ENCODE measurements around the gene C9orf57. TPM values are rescaled to one million over a fixed set of nuclear protein-coding genes. Genes with fewer than 3 reads are reported as not detected.

C9orf57 gene
- total RNA-seq, 6 experiments from 2014 or later = not detected

DNA sequence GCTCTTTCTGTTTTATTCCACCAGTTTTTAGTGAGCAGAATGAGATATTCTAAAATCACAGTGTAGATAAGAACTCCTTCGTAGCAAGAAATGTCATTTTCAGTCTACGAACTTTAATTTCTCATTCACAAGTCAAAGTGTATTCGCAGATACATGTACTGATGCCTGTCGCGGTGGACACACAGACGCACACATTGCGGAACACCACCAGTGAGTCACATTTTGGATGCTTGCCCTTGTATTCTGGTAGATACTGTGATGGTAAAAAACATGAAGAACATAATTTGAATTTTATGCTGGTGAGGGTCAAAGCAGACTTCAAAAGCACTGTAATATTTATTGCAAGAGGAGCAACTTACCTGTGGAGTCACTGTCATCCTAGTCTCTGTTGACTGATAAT is 4.7 kb upstream of the C9orf57 start:
- no peak overlapping the region for H3K27ac Mint-ChIP-seq
- no peak for DNase-seq
- no peak overlapping the region for H3K4me3 Mint-ChIP-seq
- no peaks in the 10 kb centered on the region for H3K9me3 Mint-ChIP-seq
- H3K36me3 Mint-ChIP-seq (ENCODE audit: low read depth) = no peaks in the 10 kb centered on the region
- H3K4me1 Mint-ChIP-seq (ENCODE audit: low read depth) = no peaks in the 10 kb centered on the region
- TF ChIP-seq, protein P1, sequence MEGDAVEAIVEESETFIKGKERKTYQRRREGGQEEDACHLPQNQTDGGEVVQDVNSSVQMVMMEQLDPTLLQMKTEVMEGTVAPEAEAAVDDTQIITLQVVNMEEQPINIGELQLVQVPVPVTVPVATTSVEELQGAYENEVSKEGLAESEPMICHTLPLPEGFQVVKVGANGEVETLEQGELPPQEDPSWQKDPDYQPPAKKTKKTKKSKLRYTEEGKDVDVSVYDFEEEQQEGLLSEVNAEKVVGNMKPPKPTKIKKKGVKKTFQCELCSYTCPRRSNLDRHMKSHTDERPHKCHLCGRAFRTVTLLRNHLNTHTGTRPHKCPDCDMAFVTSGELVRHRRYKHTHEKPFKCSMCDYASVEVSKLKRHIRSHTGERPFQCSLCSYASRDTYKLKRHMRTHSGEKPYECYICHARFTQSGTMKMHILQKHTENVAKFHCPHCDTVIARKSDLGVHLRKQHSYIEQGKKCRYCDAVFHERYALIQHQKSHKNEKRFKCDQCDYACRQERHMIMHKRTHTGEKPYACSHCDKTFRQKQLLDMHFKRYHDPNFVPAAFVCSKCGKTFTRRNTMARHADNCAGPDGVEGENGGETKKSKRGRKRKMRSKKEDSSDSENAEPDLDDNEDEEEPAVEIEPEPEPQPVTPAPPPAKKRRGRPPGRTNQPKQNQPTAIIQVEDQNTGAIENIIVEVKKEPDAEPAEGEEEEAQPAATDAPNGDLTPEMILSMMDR (IDR thresholded peaks at IDR 0.05) = no peak
- H3K27me3 Mint-ChIP-seq (ENCODE audit: insufficient read depth) = peaks cover 4% of the 10 kb centered on the region

DNA sequence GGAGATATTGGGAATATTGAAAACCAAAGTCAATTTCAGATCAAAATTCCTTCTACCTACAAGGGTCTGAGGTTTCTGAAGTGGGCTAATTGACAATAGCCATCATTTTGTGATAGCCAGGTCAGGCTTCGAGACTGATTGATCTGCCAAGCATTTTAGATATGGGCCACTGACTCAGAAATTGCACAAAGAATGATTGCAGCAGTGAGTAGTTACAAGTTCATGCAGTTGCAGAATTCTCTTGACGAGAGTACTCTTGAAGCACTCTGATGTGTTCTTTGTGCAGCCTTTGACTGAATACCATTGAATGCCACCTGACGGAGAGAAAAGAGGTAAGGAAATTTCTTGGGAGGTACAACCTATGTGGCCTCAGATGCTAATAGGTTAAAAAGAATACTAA is 8.3 kb downstream of the C9orf57 start:
- TF ChIP-seq, protein P1 (IDR thresholded peaks at IDR 0.05) = no peak
- Mint-ChIP-seq H3K27ac (no peak overlapping the region), H3K9me3 (no peaks in the 10 kb centered on the region), H3K4me3 (no peak overlapping the region), H3K4me1 (ENCODE audit: low read depth) (no peaks in the 10 kb centered on the region), H3K27me3 (ENCODE audit: insufficient read depth) (peaks cover 7% of the 10 kb centered on the region; the same call in 1 of the 2 replicates), H3K36me3 (ENCODE audit: low read depth) (no peaks in the 10 kb centered on the region)
- no peak for DNase-seq

DNA sequence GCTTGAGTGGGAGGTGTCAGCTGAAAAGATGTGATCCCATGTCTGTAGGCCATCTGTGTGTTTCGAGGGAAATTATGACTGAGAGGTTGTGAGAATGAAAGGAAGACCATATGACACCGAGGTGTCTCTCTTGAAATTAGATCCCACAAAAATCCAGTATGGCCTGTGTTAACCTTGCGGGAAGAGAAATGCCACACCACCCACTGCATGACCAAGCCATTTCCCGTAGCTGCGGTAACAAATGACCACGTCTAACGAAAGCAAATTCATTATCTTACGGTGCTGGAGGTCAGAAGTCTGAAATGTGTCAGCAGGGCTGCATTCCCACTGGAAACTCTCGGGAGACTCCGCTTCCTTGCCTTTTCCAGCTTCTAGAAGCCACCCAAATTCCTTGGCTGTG is 11.6 kb downstream of the C9orf57 start:
- no peak overlapping the region for H3K27ac Mint-ChIP-seq
- H3K27me3 Mint-ChIP-seq (ENCODE audit: insufficient read depth) = peaks cover 10% of the 10 kb centered on the region; the same call in 1 of the 2 replicates
- no peaks in the 10 kb centered on the region for H3K4me1 Mint-ChIP-seq (ENCODE audit: low read depth)
- no peak for DNase-seq
- TF ChIP-seq, protein P1 (IDR thresholded peaks at IDR 0.05) = no peak
- H3K4me3 Mint-ChIP-seq = no peak overlapping the region
- no peaks in the 10 kb centered on the region for H3K9me3 Mint-ChIP-seq
- H3K36me3 Mint-ChIP-seq (ENCODE audit: low read depth) = no peaks in the 10 kb centered on the region

DNA sequence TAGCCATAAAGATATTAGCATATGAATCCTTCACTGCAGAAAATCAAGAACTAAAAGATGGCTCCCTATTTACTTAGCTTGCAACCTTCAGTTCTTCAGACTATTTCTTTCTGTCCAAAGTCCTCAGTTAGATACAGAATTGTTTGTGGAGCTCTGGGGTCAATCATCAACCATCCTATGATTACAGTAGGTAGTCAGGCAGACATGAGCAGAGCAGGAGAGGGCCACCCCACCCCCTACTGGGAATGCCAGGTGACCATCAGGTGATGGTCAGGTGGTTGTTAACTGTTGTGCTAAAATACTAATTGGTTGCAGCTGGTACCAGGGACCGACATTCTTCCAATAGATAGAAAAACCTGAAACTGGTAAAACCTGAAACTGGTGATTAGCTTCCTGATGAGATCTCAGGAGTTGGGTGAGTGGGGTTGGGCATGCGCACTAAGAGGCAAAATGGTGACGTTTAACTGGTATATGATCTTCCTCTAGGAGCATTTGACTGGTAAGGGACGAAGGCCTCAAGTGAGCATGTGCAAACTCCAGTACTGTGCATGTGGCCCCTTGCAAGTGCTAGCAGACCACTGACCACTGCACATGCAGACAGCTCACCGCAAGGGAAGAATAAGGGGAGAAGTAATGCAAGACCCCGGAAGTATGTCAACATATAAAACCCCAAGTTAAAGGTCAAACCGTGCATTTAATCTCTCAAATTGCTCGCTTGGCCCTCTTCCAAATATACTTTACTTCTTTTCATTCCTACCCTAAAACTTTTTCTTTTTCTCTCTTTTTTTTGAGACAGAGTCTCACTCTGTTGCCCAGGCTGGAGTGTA is 13.6 kb downstream of the C9orf57 start:
- Mint-ChIP-seq H3K36me3 (ENCODE audit: low read depth) (no peaks in the 10 kb centered on the region), H3K9me3 (no peaks in the 10 kb centered on the region), H3K27ac (no peak overlapping the region), H3K27me3 (ENCODE audit: insufficient read depth) (peaks cover 19% of the 10 kb centered on the region), H3K4me3 (no peak overlapping the region), H3K4me1 (ENCODE audit: low read depth) (peaks cover 13% of the 10 kb centered on the region)
- TF ChIP-seq, protein P1 (IDR thresholded peaks at IDR 0.05) = no peak
- no peak for DNase-seq

DNA sequence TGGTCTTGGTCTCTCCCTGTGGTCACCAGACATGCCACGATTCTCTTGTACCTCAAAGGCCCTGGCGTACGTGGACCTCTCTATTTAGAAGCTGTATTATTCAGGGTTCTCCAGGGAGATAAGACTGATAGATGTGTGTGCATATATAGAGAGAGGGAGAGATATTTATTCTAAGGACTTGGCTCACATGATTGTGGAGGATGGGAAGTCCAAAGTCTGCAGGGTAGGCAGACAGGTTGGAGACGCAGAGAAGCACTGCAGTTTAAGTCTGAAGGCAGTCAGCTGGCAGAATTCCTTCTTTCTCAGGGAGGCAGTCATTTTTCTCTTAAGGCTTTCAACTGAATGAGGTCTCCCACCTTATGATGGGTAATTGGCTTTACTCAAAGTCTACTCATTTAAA is 16.3 kb downstream of the C9orf57 start:
- TF ChIP-seq, protein P1 (IDR thresholded peaks at IDR 0.05) = no peak
- DNase-seq = no peak

More for the DNA sequence above, 16.3 kb downstream of the C9orf57 start:
- peaks cover 21% of the 10 kb centered on the region for H3K4me1 Mint-ChIP-seq (ENCODE audit: low read depth)
- H3K27ac Mint-ChIP-seq = no peak overlapping the region
- no peak overlapping the region for H3K4me3 Mint-ChIP-seq
- H3K9me3 Mint-ChIP-seq = no peaks in the 10 kb centered on the region
- H3K36me3 Mint-ChIP-seq (ENCODE audit: low read depth) = no peaks in the 10 kb centered on the region
- H3K27me3 Mint-ChIP-seq (ENCODE audit: insufficient read depth) = peaks cover 18% of the 10 kb centered on the region
